HEK293 (cell line): ENCODE results near the gene PBLD.

Source experiments
- IKZF3 ChIP-seq: fragments of 450-650 bp; IDR thresholded peaks from 2 replicates; pipeline ENCODE4 v1.5.0; 2018; ENCODE audit warnings: missing biosample characterization, mild to moderate bottlenecking, missing genetic modification characterization, moderate library complexity
- TCF7L2 ChIP-seq: IDR thresholded peaks from 2 replicates; pipeline ENCODE4 v1.6.1; 2011; ENCODE audit warnings: low read depth, mild to moderate bottlenecking, inconsistent platforms, low read length, moderate library complexity, borderline replicate concordance
- ZBTB21 ChIP-seq: fragments of 450-650 bp; formaldehyde crosslinking; IDR thresholded peaks from 2 replicates; pipeline ENCODE4 v1.5.1; 2017; ENCODE audit warnings: missing biosample characterization, missing genetic modification characterization
- ZFP41 ChIP-seq: fragments of 450-650 bp; formaldehyde crosslinking; IDR thresholded peaks from 2 replicates; pipeline ENCODE4 v1.5.1; 2016; ENCODE audit warnings: missing biosample characterization, missing genetic modification characterization, borderline replicate concordance
- ZNF211 ChIP-seq: fragments of 450-650 bp; formaldehyde crosslinking; IDR thresholded peaks from 2 replicates; pipeline ENCODE4 v1.5.1; 2016; ENCODE audit warnings: low read depth, missing biosample characterization, missing genetic modification characterization
- ZNF274 ChIP-seq, 2 experiments: fragments of 200-500 bp in 1 of 2; fragments of 450-650 bp in 1 of 2; sonication (Bioruptor generic) in 1 of 2; formaldehyde crosslinking in 1 of 2; IDR thresholded peaks; 2 replicates each; pipeline versions ENCODE4 v1.5.1 to v1.6.1; 2014 to 2016; ENCODE audit warnings: borderline replicate concordance in 1 of 2, inconsistent platforms in 1 of 2, low read length in 1 of 2, missing biosample characterization in 1 of 2, missing genetic modification characterization in 1 of 2
- ZNF501 ChIP-seq: fragments of 450-650 bp; formaldehyde crosslinking; IDR thresholded peaks from 2 replicates; pipeline ENCODE4 v1.5.1; 2016; ENCODE audit warnings: missing biosample characterization, missing genetic modification characterization
- ZNF529 ChIP-seq: fragments of 450-650 bp; formaldehyde crosslinking; IDR thresholded peaks from 2 replicates; pipeline ENCODE4 v1.5.1; 2017; ENCODE audit warnings: missing genetic modification characterization, missing biosample characterization; ENCODE audit not compliant: insufficient replicate concordance
- ZNF768 ChIP-seq: fragments of 450-650 bp; formaldehyde crosslinking; IDR thresholded peaks from 2 replicates; pipeline ENCODE4 v1.5.1; 2018; ENCODE audit warnings: missing biosample characterization, mild to moderate bottlenecking, missing genetic modification characterization
- ZNF776 ChIP-seq: fragments of 450-650 bp; formaldehyde crosslinking; IDR thresholded peaks from 2 replicates; pipeline ENCODE4 v1.5.0; 2017; ENCODE audit warnings: missing biosample characterization, missing genetic modification characterization, borderline replicate concordance
- TF ChIP-seq, protein P1 (sequence below): fragments of 450-650 bp; formaldehyde crosslinking; IDR thresholded peaks from 2 replicates; pipeline ENCODE4 v1.5.1; 2016; ENCODE audit warnings: missing biosample characterization, missing genetic modification characterization
- TF ChIP-seq, protein P2 (sequence below): fragments of 450-650 bp; formaldehyde crosslinking; IDR thresholded peaks from 2 replicates; pipeline ENCODE4 v1.5.1; 2016; ENCODE audit warnings: missing biosample characterization, missing genetic modification characterization, low read depth
- TF ChIP-seq, protein P3 (sequence below): fragments of 450-650 bp; formaldehyde crosslinking; IDR thresholded peaks from 2 replicates; pipeline ENCODE4 v1.5.1; 2016; ENCODE audit warnings: missing biosample characterization, missing genetic modification characterization
- TF ChIP-seq, protein P4 (sequence below): IDR thresholded peaks from 2 replicates; pipeline ENCODE4 v1.6.1; 2011; ENCODE audit warnings: mild to moderate bottlenecking, low read depth, low read length, borderline replicate concordance

DNA sequence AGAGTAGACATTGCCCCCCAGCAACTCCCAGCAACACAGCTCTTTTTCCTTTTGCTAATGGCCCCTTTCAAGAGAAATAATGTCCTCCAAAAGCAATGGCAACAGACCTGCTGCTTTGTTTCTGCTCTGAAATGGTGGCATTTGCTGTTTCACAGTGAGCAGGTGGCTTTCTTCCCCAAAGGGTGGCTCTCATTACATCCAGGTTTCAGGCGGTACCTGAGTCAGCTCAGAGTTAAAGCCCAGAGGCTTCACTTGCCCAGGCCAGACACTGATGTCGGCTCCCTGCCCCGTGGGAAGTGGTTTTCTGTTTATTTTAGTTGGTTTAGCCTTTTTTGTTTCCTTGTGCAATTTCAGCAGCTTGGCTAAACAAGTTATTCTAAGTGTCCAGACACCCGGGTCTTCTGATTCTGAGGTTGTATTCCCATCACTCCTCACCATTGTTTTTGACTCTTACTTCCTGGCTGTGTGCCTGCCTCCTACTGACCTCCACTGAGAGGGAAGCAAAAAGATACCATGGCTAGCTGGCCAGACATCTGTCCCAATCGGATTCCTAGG, 93.1 kb downstream of the PBLD start:
- TF ChIP-seq, protein P1, sequence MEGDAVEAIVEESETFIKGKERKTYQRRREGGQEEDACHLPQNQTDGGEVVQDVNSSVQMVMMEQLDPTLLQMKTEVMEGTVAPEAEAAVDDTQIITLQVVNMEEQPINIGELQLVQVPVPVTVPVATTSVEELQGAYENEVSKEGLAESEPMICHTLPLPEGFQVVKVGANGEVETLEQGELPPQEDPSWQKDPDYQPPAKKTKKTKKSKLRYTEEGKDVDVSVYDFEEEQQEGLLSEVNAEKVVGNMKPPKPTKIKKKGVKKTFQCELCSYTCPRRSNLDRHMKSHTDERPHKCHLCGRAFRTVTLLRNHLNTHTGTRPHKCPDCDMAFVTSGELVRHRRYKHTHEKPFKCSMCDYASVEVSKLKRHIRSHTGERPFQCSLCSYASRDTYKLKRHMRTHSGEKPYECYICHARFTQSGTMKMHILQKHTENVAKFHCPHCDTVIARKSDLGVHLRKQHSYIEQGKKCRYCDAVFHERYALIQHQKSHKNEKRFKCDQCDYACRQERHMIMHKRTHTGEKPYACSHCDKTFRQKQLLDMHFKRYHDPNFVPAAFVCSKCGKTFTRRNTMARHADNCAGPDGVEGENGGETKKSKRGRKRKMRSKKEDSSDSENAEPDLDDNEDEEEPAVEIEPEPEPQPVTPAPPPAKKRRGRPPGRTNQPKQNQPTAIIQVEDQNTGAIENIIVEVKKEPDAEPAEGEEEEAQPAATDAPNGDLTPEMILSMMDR (tag by site-specific recombination): no peak
- TF ChIP-seq ZNF501 (tag by site-specific recombination): no peak
- TF ChIP-seq ZFP41 (tag by site-specific recombination): no peak
- no peak for TF ChIP-seq ZNF274 (IDR thresholded peaks at IDR 0.05; ENCODE audit: low read length)
- no peak for TF ChIP-seq ZNF274 (tag by site-specific recombination; IDR thresholded peaks at IDR 0.05; ENCODE audit: borderline replicate concordance)
- TF ChIP-seq ZNF529: no peak
- TF ChIP-seq ZNF211 (tag by site-specific recombination): no peak
- TF ChIP-seq IKZF3 (tag by site-specific recombination): no peak
- TF ChIP-seq ZBTB21 (tag by site-specific recombination): no peak
- TF ChIP-seq, protein P2, sequence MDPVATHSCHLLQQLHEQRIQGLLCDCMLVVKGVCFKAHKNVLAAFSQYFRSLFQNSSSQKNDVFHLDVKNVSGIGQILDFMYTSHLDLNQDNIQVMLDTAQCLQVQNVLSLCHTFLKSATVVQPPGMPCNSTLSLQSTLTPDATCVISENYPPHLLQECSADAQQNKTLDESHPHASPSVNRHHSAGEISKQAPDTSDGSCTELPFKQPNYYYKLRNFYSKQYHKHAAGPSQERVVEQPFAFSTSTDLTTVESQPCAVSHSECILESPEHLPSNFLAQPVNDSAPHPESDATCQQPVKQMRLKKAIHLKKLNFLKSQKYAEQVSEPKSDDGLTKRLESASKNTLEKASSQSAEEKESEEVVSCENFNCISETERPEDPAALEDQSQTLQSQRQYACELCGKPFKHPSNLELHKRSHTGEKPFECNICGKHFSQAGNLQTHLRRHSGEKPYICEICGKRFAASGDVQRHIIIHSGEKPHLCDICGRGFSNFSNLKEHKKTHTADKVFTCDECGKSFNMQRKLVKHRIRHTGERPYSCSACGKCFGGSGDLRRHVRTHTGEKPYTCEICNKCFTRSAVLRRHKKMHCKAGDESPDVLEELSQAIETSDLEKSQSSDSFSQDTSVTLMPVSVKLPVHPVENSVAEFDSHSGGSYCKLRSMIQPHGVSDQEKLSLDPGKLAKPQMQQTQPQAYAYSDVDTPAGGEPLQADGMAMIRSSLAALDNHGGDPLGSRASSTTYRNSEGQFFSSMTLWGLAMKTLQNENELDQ (tag by site-specific recombination): no peak
- no peak for TF ChIP-seq ZNF776 (tag by site-specific recombination)
- TF ChIP-seq, protein P3, sequence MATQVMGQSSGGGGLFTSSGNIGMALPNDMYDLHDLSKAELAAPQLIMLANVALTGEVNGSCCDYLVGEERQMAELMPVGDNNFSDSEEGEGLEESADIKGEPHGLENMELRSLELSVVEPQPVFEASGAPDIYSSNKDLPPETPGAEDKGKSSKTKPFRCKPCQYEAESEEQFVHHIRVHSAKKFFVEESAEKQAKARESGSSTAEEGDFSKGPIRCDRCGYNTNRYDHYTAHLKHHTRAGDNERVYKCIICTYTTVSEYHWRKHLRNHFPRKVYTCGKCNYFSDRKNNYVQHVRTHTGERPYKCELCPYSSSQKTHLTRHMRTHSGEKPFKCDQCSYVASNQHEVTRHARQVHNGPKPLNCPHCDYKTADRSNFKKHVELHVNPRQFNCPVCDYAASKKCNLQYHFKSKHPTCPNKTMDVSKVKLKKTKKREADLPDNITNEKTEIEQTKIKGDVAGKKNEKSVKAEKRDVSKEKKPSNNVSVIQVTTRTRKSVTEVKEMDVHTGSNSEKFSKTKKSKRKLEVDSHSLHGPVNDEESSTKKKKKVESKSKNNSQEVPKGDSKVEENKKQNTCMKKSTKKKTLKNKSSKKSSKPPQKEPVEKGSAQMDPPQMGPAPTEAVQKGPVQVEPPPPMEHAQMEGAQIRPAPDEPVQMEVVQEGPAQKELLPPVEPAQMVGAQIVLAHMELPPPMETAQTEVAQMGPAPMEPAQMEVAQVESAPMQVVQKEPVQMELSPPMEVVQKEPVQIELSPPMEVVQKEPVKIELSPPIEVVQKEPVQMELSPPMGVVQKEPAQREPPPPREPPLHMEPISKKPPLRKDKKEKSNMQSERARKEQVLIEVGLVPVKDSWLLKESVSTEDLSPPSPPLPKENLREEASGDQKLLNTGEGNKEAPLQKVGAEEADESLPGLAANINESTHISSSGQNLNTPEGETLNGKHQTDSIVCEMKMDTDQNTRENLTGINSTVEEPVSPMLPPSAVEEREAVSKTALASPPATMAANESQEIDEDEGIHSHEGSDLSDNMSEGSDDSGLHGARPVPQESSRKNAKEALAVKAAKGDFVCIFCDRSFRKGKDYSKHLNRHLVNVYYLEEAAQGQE (tag by site-specific recombination): no peak
- no peak for TF ChIP-seq TCF7L2
- TF ChIP-seq ZNF768 (tag by site-specific recombination): no peak
- TF ChIP-seq, protein P4, sequence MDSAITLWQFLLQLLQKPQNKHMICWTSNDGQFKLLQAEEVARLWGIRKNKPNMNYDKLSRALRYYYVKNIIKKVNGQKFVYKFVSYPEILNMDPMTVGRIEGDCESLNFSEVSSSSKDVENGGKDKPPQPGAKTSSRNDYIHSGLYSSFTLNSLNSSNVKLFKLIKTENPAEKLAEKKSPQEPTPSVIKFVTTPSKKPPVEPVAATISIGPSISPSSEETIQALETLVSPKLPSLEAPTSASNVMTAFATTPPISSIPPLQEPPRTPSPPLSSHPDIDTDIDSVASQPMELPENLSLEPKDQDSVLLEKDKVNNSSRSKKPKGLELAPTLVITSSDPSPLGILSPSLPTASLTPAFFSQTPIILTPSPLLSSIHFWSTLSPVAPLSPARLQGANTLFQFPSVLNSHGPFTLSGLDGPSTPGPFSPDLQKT: no peak
